GM23338 (cell line): ENCODE measurements around the gene ZNF692. TPM values are rescaled to one million over a fixed set of nuclear protein-coding genes. Genes with fewer than 3 reads are reported as not detected.

Experiments used
- ATAC-seq: fragments of 200-7000 bp; cut with Tn5 transposase; 3 replicates; pipeline ENCODE4 v1.9.1; 2020
- DNase-seq: peaks from one replicate; pipeline ENCODE4 v3.0.0-alpha.2; 2015; ENCODE audit warnings: low spot score
- H2AFZ ChIP-seq: fragments of 200-600 bp; sonication (generic); 2 replicates; pipeline ENCODE4 v1.8.0; 2016; ENCODE audit warnings: antibody characterized with exemption, mild to moderate bottlenecking, moderate library complexity
- H3F3A ChIP-seq: fragments of 200-600 bp; sonication (generic); replicated peaks from 2 replicates; pipeline ENCODE4 v1.8.0; 2017; ENCODE audit warnings: antibody characterized with exemption, mixed run types, low read depth
- H3K27ac ChIP-seq: fragments of 200-600 bp; sonication (generic); 2 replicates; pipeline ENCODE4 v1.6.1; 2016; ENCODE audit warnings: low read depth
- H3K27me3 ChIP-seq: fragments of 200-600 bp; sonication (generic); 2 replicates; pipeline ENCODE4 v1.8.0; 2016; ENCODE audit warnings: mild to moderate bottlenecking, mixed run types, moderate library complexity; ENCODE audit not compliant: insufficient read depth
- H3K36me3 ChIP-seq: fragments of 200-600 bp; sonication (generic); 2 replicates; pipeline ENCODE4 v1.8.0; 2016; ENCODE audit warnings: mild to moderate bottlenecking; ENCODE audit not compliant: insufficient read depth
- H3K4me1 ChIP-seq: fragments of 200-600 bp; sonication (generic); 2 replicates; pipeline ENCODE4 v1.8.0; 2016; ENCODE audit warnings: mild to moderate bottlenecking, moderate library complexity; ENCODE audit not compliant: insufficient read depth
- H3K4me2 ChIP-seq: fragments of 200-600 bp; sonication (generic); 2 replicates; pipeline ENCODE4 v1.7.1; 2017; ENCODE audit warnings: mixed run types
- H3K4me3 ChIP-seq: fragments of 200-600 bp; sonication (generic); 2 replicates; pipeline ENCODE4 v1.6.1; 2016; ENCODE audit warnings: mixed run types
- H3K79me2 ChIP-seq: fragments of 200-600 bp; sonication (generic); replicated peaks from 2 replicates; pipeline ENCODE4 v1.8.0; 2017; ENCODE audit warnings: mild to moderate bottlenecking; ENCODE audit not compliant: insufficient read depth
- H3K9me2 ChIP-seq: fragments of 200-600 bp; sonication (generic); 2 replicates; pipeline ENCODE4 v1.8.0; 2017; ENCODE audit not compliant: insufficient read depth
- H4K20me1 ChIP-seq: fragments of 200-600 bp; sonication (generic); replicated peaks from 2 replicates; pipeline ENCODE4 v1.8.0; 2017; ENCODE audit warnings: mild to moderate bottlenecking; ENCODE audit not compliant: insufficient read depth
- H3K27ac Mint-ChIP-seq: 2 replicates; pipeline ENCODE4 v1.8.0; 2020; ENCODE audit warnings: inconsistent platforms, mild to moderate bottlenecking, moderate library complexity, mixed read lengths
- H3K27me3 Mint-ChIP-seq: 3 replicates; pipeline ENCODE4 v1.8.0; 2022; ENCODE audit warnings: low read depth, mild to moderate bottlenecking, moderate library complexity, mixed read lengths, inconsistent platforms; ENCODE audit not compliant: insufficient read depth, poor library complexity
- H3K36me3 Mint-ChIP-seq: 3 replicates; pipeline ENCODE4 v1.8.0; 2021; ENCODE audit warnings: low read depth, mild to moderate bottlenecking, inconsistent platforms, moderate library complexity, mixed read lengths
- H3K4me1 Mint-ChIP-seq: 3 replicates; pipeline ENCODE4 v1.8.0; 2020; ENCODE audit warnings: mild to moderate bottlenecking, inconsistent platforms, mixed read lengths
- H3K4me3 Mint-ChIP-seq: 3 replicates; pipeline ENCODE4 v1.8.0; 2021; ENCODE audit warnings: moderate library complexity, mild to moderate bottlenecking, inconsistent platforms, mixed read lengths
- H3K9me3 Mint-ChIP-seq: 3 replicates; pipeline ENCODE4 v1.8.0; 2020; ENCODE audit warnings: moderate library complexity, mild to moderate bottlenecking, inconsistent platforms, mixed read lengths
- EZH2 ChIP-seq: fragments of 200-600 bp; sonication (generic); IDR thresholded peaks from one replicate; pipeline ENCODE4 v1.8.0; 2017; ENCODE audit warnings: antibody characterized with exemption, mild to moderate bottlenecking, low read depth; ENCODE audit not compliant: unreplicated experiment
- NANOG ChIP-seq: IDR thresholded peaks from 2 replicates; pipeline ENCODE4 v1.6.1; 2016; ENCODE audit warnings: antibody characterized with exemption, borderline replicate concordance
- STAT1 ChIP-seq: IDR thresholded peaks from one replicate; pipeline ENCODE4 v1.6.1; 2016; ENCODE audit warnings: antibody characterized with exemption; ENCODE audit not compliant: unreplicated experiment
- ZNF114 ChIP-seq: fragments of 250-450 bp; sonication (Bioruptor Pico); IDR thresholded peaks from 2 replicates; pipeline ENCODE4 v1.5.0; 2020; ENCODE audit warnings: mild to moderate bottlenecking, moderate library complexity
- ZNF331 ChIP-seq: fragments of 250-450 bp; sonication (Bioruptor Pico); IDR thresholded peaks from 2 replicates; pipeline ENCODE4 v1.5.0; 2020; ENCODE audit warnings: low read depth, mild to moderate bottlenecking, moderate library complexity
- polyA plus RNA-seq: library from polyadenylated mRNA; unstranded; fragments of >200 nt; fragmentation: Nextera tagmentation; extraction: Ambion mirVana; gene quantifications from 2 replicates; pipeline ENCODE4 v1.2.1, GENCODE V29; 2016
- total RNA-seq: library from RNA; depleted of rRNA; stranded (reverse); fragments of >200 nt; shearing (Covaris generic); gene quantifications from 2 replicates; pipeline ENCODE4 v1.2.3, GENCODE V29; 2014
- TF ChIP-seq, protein P1 (sequence below): IDR thresholded peaks from 2 replicates; pipeline ENCODE4 v1.6.1; 2016; ENCODE audit warnings: antibody characterized with exemption
- TF ChIP-seq, protein P2 (sequence below): IDR thresholded peaks from one replicate; pipeline ENCODE4 v1.6.1; 2018; ENCODE audit warnings: antibody characterized with exemption; ENCODE audit not compliant: unreplicated experiment
- TF ChIP-seq, protein P3 (sequence below), 2 experiments: fragments of 200-600 bp in 1 of 2; sonication (generic) in 1 of 2; conservative IDR thresholded peaks; 2 replicates each; pipeline versions ENCODE4 v1.5.1 to v1.6.1; 2016 to 2017; ENCODE audit warnings: antibody characterized with exemption in 2 of 2, low read depth in 2 of 2, mild to moderate bottlenecking in 2 of 2, moderate library complexity in 1 of 2

Gene ZNF692
- total and polyA plus RNA-seq, 2 experiments from 2014 or later: 41.2 to 57.1 TPM

DNA sequence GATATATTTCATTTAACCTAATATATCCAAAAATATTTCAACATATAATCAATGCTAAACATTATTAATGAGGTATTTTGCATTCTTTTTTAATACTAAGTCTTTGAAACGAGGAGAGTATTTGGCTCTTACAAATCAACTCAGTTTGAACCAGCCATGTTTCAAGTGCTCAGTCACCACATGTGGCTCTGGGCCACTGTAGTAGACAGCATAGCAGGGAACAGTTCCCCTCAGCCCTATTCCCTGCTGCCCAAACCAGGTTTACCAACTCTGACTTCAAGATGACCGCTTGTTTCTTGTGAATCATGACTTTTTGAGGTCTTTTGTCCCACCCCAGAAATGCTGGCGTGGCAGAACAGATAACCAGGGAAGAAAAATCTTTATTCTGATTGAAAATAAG, 15.2 kb downstream of the ZNF692 start:
- peaks cover 27% of the 10 kb centered on the region for H3K36me3 Mint-ChIP-seq
- TF ChIP-seq, protein P1, sequence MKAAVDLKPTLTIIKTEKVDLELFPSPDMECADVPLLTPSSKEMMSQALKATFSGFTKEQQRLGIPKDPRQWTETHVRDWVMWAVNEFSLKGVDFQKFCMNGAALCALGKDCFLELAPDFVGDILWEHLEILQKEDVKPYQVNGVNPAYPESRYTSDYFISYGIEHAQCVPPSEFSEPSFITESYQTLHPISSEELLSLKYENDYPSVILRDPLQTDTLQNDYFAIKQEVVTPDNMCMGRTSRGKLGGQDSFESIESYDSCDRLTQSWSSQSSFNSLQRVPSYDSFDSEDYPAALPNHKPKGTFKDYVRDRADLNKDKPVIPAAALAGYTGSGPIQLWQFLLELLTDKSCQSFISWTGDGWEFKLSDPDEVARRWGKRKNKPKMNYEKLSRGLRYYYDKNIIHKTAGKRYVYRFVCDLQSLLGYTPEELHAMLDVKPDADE: no peak
- TF ChIP-seq STAT1: no peak
- no peak for TF ChIP-seq EZH2
- no peak for TF ChIP-seq ZNF331 (CRISPR knock-in tag)
- TF ChIP-seq, protein P2, sequence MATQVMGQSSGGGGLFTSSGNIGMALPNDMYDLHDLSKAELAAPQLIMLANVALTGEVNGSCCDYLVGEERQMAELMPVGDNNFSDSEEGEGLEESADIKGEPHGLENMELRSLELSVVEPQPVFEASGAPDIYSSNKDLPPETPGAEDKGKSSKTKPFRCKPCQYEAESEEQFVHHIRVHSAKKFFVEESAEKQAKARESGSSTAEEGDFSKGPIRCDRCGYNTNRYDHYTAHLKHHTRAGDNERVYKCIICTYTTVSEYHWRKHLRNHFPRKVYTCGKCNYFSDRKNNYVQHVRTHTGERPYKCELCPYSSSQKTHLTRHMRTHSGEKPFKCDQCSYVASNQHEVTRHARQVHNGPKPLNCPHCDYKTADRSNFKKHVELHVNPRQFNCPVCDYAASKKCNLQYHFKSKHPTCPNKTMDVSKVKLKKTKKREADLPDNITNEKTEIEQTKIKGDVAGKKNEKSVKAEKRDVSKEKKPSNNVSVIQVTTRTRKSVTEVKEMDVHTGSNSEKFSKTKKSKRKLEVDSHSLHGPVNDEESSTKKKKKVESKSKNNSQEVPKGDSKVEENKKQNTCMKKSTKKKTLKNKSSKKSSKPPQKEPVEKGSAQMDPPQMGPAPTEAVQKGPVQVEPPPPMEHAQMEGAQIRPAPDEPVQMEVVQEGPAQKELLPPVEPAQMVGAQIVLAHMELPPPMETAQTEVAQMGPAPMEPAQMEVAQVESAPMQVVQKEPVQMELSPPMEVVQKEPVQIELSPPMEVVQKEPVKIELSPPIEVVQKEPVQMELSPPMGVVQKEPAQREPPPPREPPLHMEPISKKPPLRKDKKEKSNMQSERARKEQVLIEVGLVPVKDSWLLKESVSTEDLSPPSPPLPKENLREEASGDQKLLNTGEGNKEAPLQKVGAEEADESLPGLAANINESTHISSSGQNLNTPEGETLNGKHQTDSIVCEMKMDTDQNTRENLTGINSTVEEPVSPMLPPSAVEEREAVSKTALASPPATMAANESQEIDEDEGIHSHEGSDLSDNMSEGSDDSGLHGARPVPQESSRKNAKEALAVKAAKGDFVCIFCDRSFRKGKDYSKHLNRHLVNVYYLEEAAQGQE: no peak
- no peak for TF ChIP-seq ZNF114 (CRISPR knock-in tag)
- Histone ChIP-seq H3K27me3 (peaks cover 32% of the 10 kb centered on the region), H3K9me2 (no peaks in the 10 kb centered on the region), H3K4me3 (no peak overlapping the region), H3K79me2 (no peaks in the 10 kb centered on the region; the same call in 1 of the 2 replicates), H4K20me1 (peaks cover 22% of the 10 kb centered on the region), H3K4me2 (no peak overlapping the region), H3K27ac (no peak overlapping the region), H2AFZ (no peak overlapping the region), H3F3A (peaks cover 10% of the 10 kb centered on the region), H3K36me3 (no peaks in the 10 kb centered on the region), H3K4me1 (peaks cover 10% of the 10 kb centered on the region; the same call in 1 of the 2 replicates)
- no peak overlapping the region for H3K4me3 Mint-ChIP-seq
- peaks cover 13% of the 10 kb centered on the region for H3K4me1 Mint-ChIP-seq
- no peak overlapping the region for H3K27ac Mint-ChIP-seq
- DNase-seq (no peak), ATAC-seq (no peak)
- no peaks in the 10 kb centered on the region; the same call in 2 of the 3 replicates for H3K9me3 Mint-ChIP-seq
- H3K27me3 Mint-ChIP-seq: peaks cover 11% of the 10 kb centered on the region

DNA sequence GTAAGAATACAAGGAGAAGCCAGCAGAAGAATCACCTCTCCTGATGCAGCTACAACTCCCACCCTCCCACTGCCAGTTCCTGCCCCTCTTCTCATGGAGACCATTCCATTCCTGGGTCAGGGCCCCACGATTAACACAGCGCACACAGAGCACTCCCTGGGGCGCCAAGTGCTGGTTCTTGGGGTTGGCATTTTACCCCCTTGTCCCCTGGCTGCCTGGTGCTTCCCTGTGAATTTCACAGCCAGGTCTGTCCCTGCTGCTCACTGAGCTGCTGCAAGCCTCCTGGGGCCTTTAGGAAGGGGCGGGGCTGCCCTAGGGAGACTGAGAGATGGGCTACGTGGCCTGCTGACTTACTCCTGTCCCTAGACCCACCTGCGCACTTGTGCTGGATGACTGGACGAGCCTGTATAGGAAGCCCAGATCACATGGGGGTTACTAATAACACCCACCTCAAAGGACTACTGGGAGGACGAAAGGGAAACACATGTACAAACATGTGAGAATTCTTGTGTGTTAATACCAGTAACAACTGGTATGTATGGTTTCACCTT, 16.0 kb downstream of the ZNF692 start:
- peaks cover 7% of the 10 kb centered on the region for H3F3A ChIP-seq
- Mint-ChIP-seq H3K9me3 (no peaks in the 10 kb centered on the region), H3K36me3 (peaks cover 24% of the 10 kb centered on the region), H3K27ac (no peak overlapping the region), H3K4me3 (no peak overlapping the region), H3K4me1 (peaks cover 13% of the 10 kb centered on the region), H3K27me3 (peaks cover 8% of the 10 kb centered on the region)
- no peaks in the 10 kb centered on the region; the same call in 1 of the 2 replicates for H3K79me2 ChIP-seq
- H3K36me3 ChIP-seq: no peaks in the 10 kb centered on the region
- no peak overlapping the region for H2AFZ ChIP-seq
- peaks cover 22% of the 10 kb centered on the region for H4K20me1 ChIP-seq
- H3K4me3 ChIP-seq: no peak overlapping the region
- TF ChIP-seq STAT1: no peak
- no peak for TF ChIP-seq NANOG
- TF ChIP-seq, protein P2: no peak
- TF ChIP-seq, protein P3, sequence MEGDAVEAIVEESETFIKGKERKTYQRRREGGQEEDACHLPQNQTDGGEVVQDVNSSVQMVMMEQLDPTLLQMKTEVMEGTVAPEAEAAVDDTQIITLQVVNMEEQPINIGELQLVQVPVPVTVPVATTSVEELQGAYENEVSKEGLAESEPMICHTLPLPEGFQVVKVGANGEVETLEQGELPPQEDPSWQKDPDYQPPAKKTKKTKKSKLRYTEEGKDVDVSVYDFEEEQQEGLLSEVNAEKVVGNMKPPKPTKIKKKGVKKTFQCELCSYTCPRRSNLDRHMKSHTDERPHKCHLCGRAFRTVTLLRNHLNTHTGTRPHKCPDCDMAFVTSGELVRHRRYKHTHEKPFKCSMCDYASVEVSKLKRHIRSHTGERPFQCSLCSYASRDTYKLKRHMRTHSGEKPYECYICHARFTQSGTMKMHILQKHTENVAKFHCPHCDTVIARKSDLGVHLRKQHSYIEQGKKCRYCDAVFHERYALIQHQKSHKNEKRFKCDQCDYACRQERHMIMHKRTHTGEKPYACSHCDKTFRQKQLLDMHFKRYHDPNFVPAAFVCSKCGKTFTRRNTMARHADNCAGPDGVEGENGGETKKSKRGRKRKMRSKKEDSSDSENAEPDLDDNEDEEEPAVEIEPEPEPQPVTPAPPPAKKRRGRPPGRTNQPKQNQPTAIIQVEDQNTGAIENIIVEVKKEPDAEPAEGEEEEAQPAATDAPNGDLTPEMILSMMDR (conservative IDR thresholded peaks at IDR 0.05; ENCODE audit: low read depth in 2 of 2): no peak
- H3K4me2 ChIP-seq: no peak overlapping the region
- no peak for DNase-seq
- ATAC-seq: no peak
- no peaks in the 10 kb centered on the region for H3K9me2 ChIP-seq
- no peak overlapping the region for H3K27ac ChIP-seq
- peaks cover 10% of the 10 kb centered on the region; the same call in 1 of the 2 replicates for H3K4me1 ChIP-seq
- H3K27me3 ChIP-seq: peaks cover 23% of the 10 kb centered on the region
